Large intestine (tissue), 3 donors: ENCODE results near the gene RAD21L1. TPM values are rescaled to one million over a fixed set of nuclear protein-coding genes. Genes with fewer than 3 reads are reported as not detected.
A peak's percentile ranks its signal among the peaks of the same experiment; 100 is the strongest.
"Not testable (repeated sequence)": the region's sequence is repeated elsewhere in the genome, so short reads cannot be mapped to it uniquely, and the experiment has no call there.

Experiments
- DNase-seq, 2 donors: peaks; one replicate each; pipeline versions ENCODE4 v3.0.0 to v3.0.0-alpha.2; 2013
- H3K27ac ChIP-seq: one replicate; pipeline ENCODE4 v1.5.1; 2013; ENCODE audit warnings: low read length
- H3K27me3 ChIP-seq: 2 replicates; pipeline ENCODE4 v1.6.1; 2013; ENCODE audit warnings: low read length; ENCODE audit not compliant: control insufficient read depth, insufficient read depth
- H3K36me3 ChIP-seq: 2 replicates; pipeline ENCODE4 v1.6.1; 2013; ENCODE audit warnings: low read length; ENCODE audit not compliant: control insufficient read depth, insufficient read depth
- H3K4me1 ChIP-seq: one replicate; pipeline ENCODE4 v1.6.1; 2013; ENCODE audit warnings: low read length; ENCODE audit not compliant: control insufficient read depth, insufficient read depth
- H3K4me3 ChIP-seq: one replicate; pipeline ENCODE4 v1.5.1; 2013; ENCODE audit warnings: low read length
- H3K9me3 ChIP-seq: one replicate; pipeline ENCODE4 v1.6.1; 2013; ENCODE audit warnings: mild to moderate bottlenecking, low read depth, low read length, moderate library complexity; ENCODE audit not compliant: control insufficient read depth
- WGBS: methylation state at CpG from one replicate; pipeline ENCODE4 v1.1.5; 2013; ENCODE audit warnings: low lambda C conversion rate; ENCODE audit not compliant: insufficient coverage; 5-methylcytosine and 5-hydroxymethylcytosine counted together
- polyA plus RNA-seq: library from polyadenylated mRNA; unstranded; fragments of 120-200 nt; gene quantifications from one replicate; pipeline ENCODE4 v1.2.1, GENCODE V29; 2013

The RAD21L1 gene
- polyA plus RNA-seq, 1 donor, result not detected

GRCh38 chr20:1209447-1210387 is 16.1 kb upstream of the RAD21L1 start:
- Histone ChIP-seq H3K36me3 (no peaks in the 10 kb centered on the region), H3K4me3 (no peak overlapping the region), H3K27me3 (no peaks in the 10 kb centered on the region), H3K27ac (no peak overlapping the region), H3K4me1 (no peaks in the 10 kb centered on the region), H3K9me3 (no peaks in the 10 kb centered on the region)
- no peak for DNase-seq
- no CpG with 5 or more reads among the region's 5 CpGs for WGBS

- Histone ChIP-seq H3K27me3 (no peaks in the 10 kb centered on the region), H3K9me3 (no peaks in the 10 kb centered on the region), H3K4me3 (no peak overlapping the region), H3K4me1 (no peaks in the 10 kb centered on the region), H3K27ac (no peak overlapping the region), H3K36me3 (no peaks in the 10 kb centered on the region)
- DNase-seq, result no peak
- WGBS, result 100% methylated on average over 1 of the region's 1 CpG
These were observed 15.3 kb upstream of the RAD21L1 start for GRCh38 chr20:1210501-1210900.

GRCh38 chr20:1212023-1212422 is 13.8 kb upstream of the RAD21L1 start:
- no peaks in the 10 kb centered on the region for H3K4me1 ChIP-seq
- no peak for DNase-seq
- H3K9me3 ChIP-seq, result no peaks in the 10 kb centered on the region
- H3K27ac ChIP-seq, result no peak overlapping the region
- no peak overlapping the region for H3K4me3 ChIP-seq
- no peaks in the 10 kb centered on the region for H3K27me3 ChIP-seq
- H3K36me3 ChIP-seq, result no peaks in the 10 kb centered on the region

- Histone ChIP-seq H3K9me3 (no peaks in the 10 kb centered on the region), H3K36me3 (no peaks in the 10 kb centered on the region), H3K27ac (no peak overlapping the region)
These were observed 13.0 kb upstream of the RAD21L1 start for GRCh38 chr20:1212607-1213396.

GRCh38 chr20:1214838-1215261 is 11.0 kb upstream of the RAD21L1 start:
- H3K27me3 ChIP-seq, result no peaks in the 10 kb centered on the region
- H3K4me1 ChIP-seq, result no peaks in the 10 kb centered on the region
- no peak overlapping the region for H3K27ac ChIP-seq
- DNase-seq, result no peak
- H3K4me3 ChIP-seq, result no peak overlapping the region
- 100% methylated on average over 1 of the region's 4 CpGs for WGBS
- no peaks in the 10 kb centered on the region for H3K9me3 ChIP-seq
- H3K36me3 ChIP-seq, result no peaks in the 10 kb centered on the region

More at GRCh38 chr20:1212607-1213396, 13.0 kb upstream of the RAD21L1 start:
- H3K4me3 ChIP-seq, result no peak overlapping the region
- H3K4me1 ChIP-seq, result no peaks in the 10 kb centered on the region
- 0% methylated on average over 1 of the region's 21 CpGs for WGBS
- peak; percentile 50 to 66 for DNase-seq
- no peaks in the 10 kb centered on the region for H3K27me3 ChIP-seq

- Histone ChIP-seq H3K27ac (no peak overlapping the region), H3K36me3 (no peaks in the 10 kb centered on the region), H3K9me3 (no peaks in the 10 kb centered on the region), H3K4me1 (no peaks in the 10 kb centered on the region), H3K4me3 (no peak overlapping the region), H3K27me3 (no peaks in the 10 kb centered on the region)
- no peak for DNase-seq
- no CpG with 5 or more reads among the region's 11 CpGs for WGBS
These were observed 10.3 kb upstream of the RAD21L1 start for GRCh38 chr20:1215386-1216170.

GRCh38 chr20:1216527-1217427 is 9.1 kb upstream of the RAD21L1 start:
- not testable (repeated sequence) for H3K36me3 ChIP-seq, H3K27ac ChIP-seq, H3K4me1 ChIP-seq, DNase-seq, H3K9me3 ChIP-seq, H3K27me3 ChIP-seq, H3K4me3 ChIP-seq
- WGBS, result no CpG with 5 or more reads among the region's 19 CpGs

GRCh38 chr20:1222750-1223149 is 3.1 kb upstream of the RAD21L1 start:
- DNase-seq, H3K4me1 ChIP-seq, H3K36me3 ChIP-seq, H3K4me3 ChIP-seq, H3K27ac ChIP-seq, H3K9me3 ChIP-seq: not testable (repeated sequence)
- H3K27me3 ChIP-seq, result peaks cover 18% of the 10 kb centered on the region
- no CpG with 5 or more reads among the region's 4 CpGs for WGBS

- 80% methylated on average over 1 of the region's 20 CpGs for WGBS
- Histone ChIP-seq H3K4me1 (peaks cover 10% of the 10 kb centered on the region), H3K27ac (no peak overlapping the region), H3K9me3 (no peaks in the 10 kb centered on the region), H3K36me3 (no peaks in the 10 kb centered on the region), H3K4me3 (no peak overlapping the region), H3K27me3 (peaks cover 26% of the 10 kb centered on the region)
- DNase-seq, result no peak
These were observed 1.5 kb upstream of the RAD21L1 start for GRCh38 chr20:1224205-1224890.
